Measurements from ENCODE around the gene PFKFB4.

DNA sequence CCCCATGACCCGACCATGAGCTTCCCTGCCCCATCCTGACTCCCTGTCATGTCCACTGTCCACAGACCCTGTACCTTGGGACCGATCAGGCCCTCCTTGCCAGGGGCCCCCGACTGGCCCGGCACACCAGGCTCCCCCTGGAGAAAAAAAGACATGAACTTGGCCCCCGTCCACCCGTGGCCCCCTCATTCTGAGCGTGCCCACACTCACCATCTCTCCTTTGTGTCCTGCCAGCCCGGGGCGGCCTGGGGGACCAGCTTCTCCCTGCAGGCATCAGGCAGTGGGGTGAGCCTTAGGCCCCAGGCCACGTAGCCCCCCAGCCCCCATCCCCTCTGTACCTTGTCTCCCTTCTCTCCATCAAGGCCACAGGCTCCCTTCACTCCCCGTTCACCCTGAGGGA lies 10.9 kb upstream of the PFKFB4 start:
- TF ChIP-seq, protein P1, sequence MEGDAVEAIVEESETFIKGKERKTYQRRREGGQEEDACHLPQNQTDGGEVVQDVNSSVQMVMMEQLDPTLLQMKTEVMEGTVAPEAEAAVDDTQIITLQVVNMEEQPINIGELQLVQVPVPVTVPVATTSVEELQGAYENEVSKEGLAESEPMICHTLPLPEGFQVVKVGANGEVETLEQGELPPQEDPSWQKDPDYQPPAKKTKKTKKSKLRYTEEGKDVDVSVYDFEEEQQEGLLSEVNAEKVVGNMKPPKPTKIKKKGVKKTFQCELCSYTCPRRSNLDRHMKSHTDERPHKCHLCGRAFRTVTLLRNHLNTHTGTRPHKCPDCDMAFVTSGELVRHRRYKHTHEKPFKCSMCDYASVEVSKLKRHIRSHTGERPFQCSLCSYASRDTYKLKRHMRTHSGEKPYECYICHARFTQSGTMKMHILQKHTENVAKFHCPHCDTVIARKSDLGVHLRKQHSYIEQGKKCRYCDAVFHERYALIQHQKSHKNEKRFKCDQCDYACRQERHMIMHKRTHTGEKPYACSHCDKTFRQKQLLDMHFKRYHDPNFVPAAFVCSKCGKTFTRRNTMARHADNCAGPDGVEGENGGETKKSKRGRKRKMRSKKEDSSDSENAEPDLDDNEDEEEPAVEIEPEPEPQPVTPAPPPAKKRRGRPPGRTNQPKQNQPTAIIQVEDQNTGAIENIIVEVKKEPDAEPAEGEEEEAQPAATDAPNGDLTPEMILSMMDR (conservative IDR thresholded peaks at IDR 0.05; ENCODE audit: low read depth, low read length), result no peak
- TF ChIP-seq FOS (IDR thresholded peaks at IDR 0.05; ENCODE audit: low read depth, low read length), result no peak
- TF ChIP-seq POLR2A (IDR thresholded peaks at IDR 0.05; ENCODE audit: low read depth, low read length), result no peak
- no peak for TF ChIP-seq RFX5 (IDR thresholded peaks at IDR 0.05; ENCODE audit: low read depth, low read length)
- no peak for TF ChIP-seq RCOR1 (IDR thresholded peaks at IDR 0.05; ENCODE audit: insufficient replicate concordance, low read length)
- TF ChIP-seq NFE2L2 (IDR thresholded peaks at IDR 0.05; ENCODE audit: low read depth, low read length), result no peak
- TF ChIP-seq, protein P2, sequence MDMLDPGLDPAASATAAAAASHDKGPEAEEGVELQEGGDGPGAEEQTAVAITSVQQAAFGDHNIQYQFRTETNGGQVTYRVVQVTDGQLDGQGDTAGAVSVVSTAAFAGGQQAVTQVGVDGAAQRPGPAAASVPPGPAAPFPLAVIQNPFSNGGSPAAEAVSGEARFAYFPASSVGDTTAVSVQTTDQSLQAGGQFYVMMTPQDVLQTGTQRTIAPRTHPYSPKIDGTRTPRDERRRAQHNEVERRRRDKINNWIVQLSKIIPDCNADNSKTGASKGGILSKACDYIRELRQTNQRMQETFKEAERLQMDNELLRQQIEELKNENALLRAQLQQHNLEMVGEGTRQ (IDR thresholded peaks at IDR 0.05; ENCODE audit: low read depth, low read length), result no peak
- TF ChIP-seq CEBPB (IDR thresholded peaks at IDR 0.05; ENCODE audit: low read depth, low read length), result no peak
- TF ChIP-seq RAD21 (IDR thresholded peaks at IDR 0.05; ENCODE audit: low read length), result no peak
- no peak for TF ChIP-seq MXI1 (IDR thresholded peaks at IDR 0.05; ENCODE audit: borderline replicate concordance, low read depth, low read length)
- no peak for TF ChIP-seq MAZ (IDR thresholded peaks at IDR 0.05; ENCODE audit: borderline replicate concordance, low read depth, low read length)
